ENCODE measurements around the gene GTF2F2.

GTF2F2 gene

GRCh38 chr13:45120967-45121831 is 889 bp downstream of the GTF2F2 start:
- no peak for DNase-seq (ENCODE audit: low read depth in 3 of 3)

- no peak for DNase-seq (ENCODE audit: low read depth in 3 of 3)
These were observed 2.6 kb downstream of the GTF2F2 start for GRCh38 chr13:45122941-45123340.

- DNase-seq (ENCODE audit: low read depth in 3 of 3), result no peak
These were observed 12.2 kb downstream of the GTF2F2 start for GRCh38 chr13:45132369-45133064.

GRCh38 chr13:45133396-45134118 is 13.2 kb downstream of the GTF2F2 start:
- DNase-seq (ENCODE audit: low read depth in 3 of 3), result no peak

- no peak for DNase-seq (ENCODE audit: low read depth in 3 of 3)
These were observed 16.6 kb downstream of the GTF2F2 start for GRCh38 chr13:45136741-45137504.

- DNase-seq (ENCODE audit: low read depth in 3 of 3), result no peak
These were observed 17.2 kb downstream of the GTF2F2 start for GRCh38 chr13:45137526-45137925.

GRCh38 chr13:45138282-45138681 is 18.0 kb downstream of the GTF2F2 start:
- no peak for DNase-seq (ENCODE audit: low read depth in 3 of 3)

- no peak for DNase-seq (ENCODE audit: low read depth in 3 of 3)
These were observed 21.1 kb downstream of the GTF2F2 start for GRCh38 chr13:45141369-45141768.

GRCh38 chr13:45142440-45143345 is 22.4 kb downstream of the GTF2F2 start:
- DNase-seq (ENCODE audit: low read depth in 3 of 3), result no peak

- no peak for DNase-seq (ENCODE audit: low read depth in 3 of 3)
These were observed 23.0 kb downstream of the GTF2F2 start for GRCh38 chr13:45143346-45143751.

- DNase-seq (ENCODE audit: low read depth in 3 of 3), result no peak
These were observed 29.7 kb downstream of the GTF2F2 start for GRCh38 chr13:45149964-45150363.

GRCh38 chr13:45156565-45157361 is 36.5 kb downstream of the GTF2F2 start:
- DNase-seq (ENCODE audit: low read depth in 3 of 3), result no peak

GRCh38 chr13:45162194-45162593 is 41.9 kb downstream of the GTF2F2 start:
- DNase-seq (ENCODE audit: low read depth in 3 of 3), result no peak

GRCh38 chr13:45162821-45163220 is 42.5 kb downstream of the GTF2F2 start:
- no peak for DNase-seq (ENCODE audit: low read depth in 3 of 3)

- no peak for DNase-seq (ENCODE audit: low read depth in 3 of 3)
These were observed 46.5 kb downstream of the GTF2F2 start for GRCh38 chr13:45166858-45167257.

GRCh38 chr13:45167611-45168554 is 47.6 kb downstream of the GTF2F2 start:
- no peak for DNase-seq (ENCODE audit: low read depth in 3 of 3)

- no peak for DNase-seq (ENCODE audit: low read depth in 3 of 3)
These were observed 48.2 kb downstream of the GTF2F2 start for GRCh38 chr13:45168555-45168930.

- DNase-seq (ENCODE audit: low read depth in 3 of 3), result no peak
These were observed 54.2 kb downstream of the GTF2F2 start for GRCh38 chr13:45174478-45174877.
